GM19240 (cell line): ENCODE data around the gene OPN1MW2.
A peak's percentile ranks its signal among the peaks of the same experiment; 100 is the strongest.
"Not testable (repeated sequence)": the region's sequence is repeated elsewhere in the genome, so short reads cannot be mapped to it uniquely, and the experiment has no call there.

ENCODE experiments used
- DNase-seq: peaks from one replicate; pipeline ENCODE4 v3.0.0; 2011; ENCODE audit warnings: low spot score; ENCODE audit not compliant: insufficient read length

OPN1MW2 gene

GRCh38 chrX:154219456-154219855 is at the start of gene OPN1MW2:
Gene OPN1MW2, plus strand, starts transcription at chrX:154219756. Its CDS starts 60 bp downstream, at chrX:154219816.
- DNase-seq = not testable (repeated sequence)

- not testable (repeated sequence) for DNase-seq
These were observed 47.0 kb upstream of the OPN1MW2 start for GRCh38 chrX:154172535-154172943.

DNA sequence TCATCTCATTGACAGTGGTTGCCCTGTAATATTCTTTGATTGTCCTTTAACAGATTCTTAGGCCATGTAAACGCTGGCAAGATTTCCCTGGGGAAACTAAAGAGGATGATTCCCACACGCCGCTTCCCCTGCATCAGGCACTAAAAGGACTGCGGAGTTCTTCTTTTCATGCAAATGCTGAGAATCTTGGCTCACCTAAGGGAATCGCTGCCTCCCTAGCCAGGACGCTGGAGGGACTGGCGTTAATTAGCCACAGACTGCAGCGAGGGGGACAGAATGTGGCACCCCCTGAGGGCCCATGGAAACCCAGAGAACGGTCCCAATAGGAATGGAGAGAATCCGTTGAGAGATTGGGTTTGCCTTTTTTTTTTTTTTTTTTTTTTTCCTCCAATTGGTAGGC is 45.2 kb upstream of the OPN1MW2 start:
- DNase-seq = not testable (repeated sequence)

DNA sequence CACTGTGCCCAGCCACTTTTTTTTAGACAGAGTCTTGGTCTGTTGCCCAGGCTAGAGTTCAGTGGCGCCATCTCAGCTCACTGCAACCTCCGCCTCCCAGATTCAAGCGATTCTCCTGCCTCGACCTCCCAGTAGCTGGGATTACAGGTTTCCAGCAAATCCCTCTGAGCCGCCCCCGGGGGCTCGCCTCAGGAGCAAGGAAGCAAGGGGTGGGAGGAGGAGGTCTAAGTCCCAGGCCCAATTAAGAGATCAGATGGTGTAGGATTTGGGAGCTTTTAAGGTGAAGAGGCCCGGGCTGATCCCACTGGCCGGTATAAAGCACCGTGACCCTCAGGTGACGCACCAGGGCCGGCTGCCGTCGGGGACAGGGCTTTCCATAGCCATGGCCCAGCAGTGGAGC is 37.3 kb upstream of the OPN1MW2 start, which contains the start of gene OPN1MW:
Gene OPN1MW (plus strand): TSS at position 301 of the 400 bp plus-strand sequence. CDS start 82 bp downstream, at position 383.
- DNase-seq = not testable (repeated sequence)

DNA sequence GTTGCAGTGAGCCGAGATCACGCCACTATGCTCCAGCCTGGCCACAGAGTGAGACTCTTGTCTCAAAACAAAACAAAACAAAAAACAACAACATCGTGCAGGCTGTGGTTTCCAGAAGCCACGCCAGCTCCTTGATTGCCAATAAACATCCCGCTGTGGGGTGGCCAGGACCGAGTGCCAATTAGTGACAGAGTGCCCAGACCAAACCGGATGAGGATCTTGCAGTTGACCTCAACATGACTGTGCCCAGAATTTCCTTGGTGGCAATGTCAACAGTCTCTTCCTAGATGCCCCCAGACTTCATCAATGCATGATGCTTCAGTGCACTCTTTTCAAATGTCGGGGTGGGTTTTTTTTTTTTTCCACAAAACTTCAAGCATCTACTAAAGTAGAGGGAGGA is 35.8 kb upstream of the OPN1MW2 start:
- DNase-seq = not testable (repeated sequence)

DNA sequence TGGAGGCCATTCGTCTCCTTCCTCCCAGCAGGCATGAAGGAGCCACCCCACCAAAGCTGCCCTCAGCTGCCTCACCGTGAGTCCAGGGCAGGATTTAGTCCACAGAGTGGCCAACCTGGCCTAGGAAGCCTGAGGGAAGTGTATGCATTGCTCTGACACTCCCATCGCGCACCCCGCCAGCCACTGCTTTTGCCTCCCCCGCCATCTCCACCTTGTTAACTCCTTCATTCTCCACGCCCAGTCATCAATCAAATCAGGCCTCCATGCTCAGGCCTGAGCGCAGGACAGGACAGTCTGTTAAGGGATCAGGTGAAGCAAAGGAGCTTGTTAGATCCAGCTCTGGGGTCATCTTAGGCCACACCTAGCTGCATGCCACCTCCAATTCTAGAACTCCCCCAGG is 26.7 kb upstream of the OPN1MW2 start:
- not testable (repeated sequence) for DNase-seq

- not testable (repeated sequence) for DNase-seq
These were observed 25.2 kb upstream of the OPN1MW2 start for GRCh38 chrX:154194316-154194715.

DNA sequence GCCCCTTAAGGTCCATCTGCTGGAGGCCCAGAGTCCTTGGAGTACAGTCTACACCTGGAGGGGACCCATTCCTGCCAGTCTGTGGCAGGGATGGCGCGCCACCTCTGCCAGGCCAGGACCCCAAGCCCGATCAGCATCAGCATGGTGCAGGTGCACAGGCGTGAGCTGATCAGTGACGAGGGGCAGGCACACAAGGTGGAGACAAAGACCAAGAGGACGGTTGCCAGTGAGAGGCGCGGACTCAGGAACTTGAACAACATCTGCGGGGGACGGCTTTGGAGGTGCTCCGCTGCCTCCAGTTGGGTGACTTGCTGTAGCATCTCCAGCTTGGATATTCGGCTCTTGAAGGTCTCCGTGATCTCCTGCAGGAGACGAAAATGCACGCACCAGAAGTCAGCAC is 23.1 kb upstream of the OPN1MW2 start:
- DNase-seq = not testable (repeated sequence)

- DNase-seq = not testable (repeated sequence)
These were observed 9.7 kb upstream of the OPN1MW2 start for GRCh38 chrX:154209670-154210418.

GRCh38 chrX:154211057-154211456 is 8.5 kb upstream of the OPN1MW2 start:
- DNase-seq = not testable (repeated sequence)

DNA sequence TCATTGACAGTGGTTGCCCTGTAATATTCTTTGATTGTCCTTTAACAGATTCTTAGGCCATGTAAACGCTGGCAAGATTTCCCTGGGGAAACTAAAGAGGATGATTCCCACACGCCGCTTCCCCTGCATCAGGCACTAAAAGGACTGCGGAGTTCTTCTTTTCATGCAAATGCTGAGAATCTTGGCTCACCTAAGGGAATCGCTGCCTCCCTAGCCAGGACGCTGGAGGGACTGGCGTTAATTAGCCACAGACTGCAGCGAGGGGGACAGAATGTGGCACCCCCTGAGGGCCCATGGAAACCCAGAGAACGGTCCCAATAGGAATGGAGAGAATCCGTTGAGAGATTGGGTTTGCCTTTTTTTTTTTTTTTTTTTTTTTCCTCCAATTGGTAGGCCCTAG is 8.1 kb upstream of the OPN1MW2 start:
- not testable (repeated sequence) for DNase-seq

GRCh38 chrX:154225292-154225691 is 5.7 kb downstream of the OPN1MW2 start:
- not testable (repeated sequence) for DNase-seq

- not testable (repeated sequence) for DNase-seq
These were observed 7.2 kb downstream of the OPN1MW2 start for GRCh38 chrX:154226706-154227105.

DNA sequence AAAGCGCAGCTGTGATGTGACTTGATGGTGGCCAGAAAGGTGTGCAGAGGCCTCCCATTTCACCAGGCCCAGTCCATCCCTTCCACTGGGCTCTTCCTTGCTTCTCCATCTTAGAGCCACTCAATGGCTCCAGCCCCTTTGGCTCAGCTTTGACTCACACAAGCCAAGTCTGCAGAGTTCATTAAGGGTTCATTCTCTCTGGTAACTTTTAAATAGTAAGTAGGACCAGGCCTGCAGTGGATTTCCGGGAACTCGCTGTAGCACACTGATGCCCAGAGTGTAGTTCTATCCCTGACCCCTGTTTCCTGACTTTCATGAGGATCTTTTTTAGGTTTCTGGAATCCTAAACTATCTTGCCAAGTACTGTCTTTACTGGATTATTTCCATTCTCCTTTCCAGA is 11.9 kb downstream of the OPN1MW2 start:
- not testable (repeated sequence) for DNase-seq

DNA sequence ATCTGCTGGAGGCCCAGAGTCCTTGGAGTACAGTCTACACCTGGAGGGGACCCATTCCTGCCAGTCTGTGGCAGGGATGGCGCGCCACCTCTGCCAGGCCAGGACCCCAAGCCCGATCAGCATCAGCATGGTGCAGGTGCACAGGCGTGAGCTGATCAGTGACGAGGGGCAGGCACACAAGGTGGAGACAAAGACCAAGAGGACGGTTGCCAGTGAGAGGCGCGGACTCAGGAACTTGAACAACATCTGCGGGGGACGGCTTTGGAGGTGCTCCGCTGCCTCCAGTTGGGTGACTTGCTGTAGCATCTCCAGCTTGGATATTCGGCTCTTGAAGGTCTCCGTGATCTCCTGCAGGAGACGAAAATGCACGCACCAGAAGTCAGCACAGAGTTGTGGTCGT is 14.1 kb downstream of the OPN1MW2 start:
- not testable (repeated sequence) for DNase-seq

- not testable (repeated sequence) for DNase-seq
These were observed 19.5 kb downstream of the OPN1MW2 start for GRCh38 chrX:154238939-154239559.

DNA sequence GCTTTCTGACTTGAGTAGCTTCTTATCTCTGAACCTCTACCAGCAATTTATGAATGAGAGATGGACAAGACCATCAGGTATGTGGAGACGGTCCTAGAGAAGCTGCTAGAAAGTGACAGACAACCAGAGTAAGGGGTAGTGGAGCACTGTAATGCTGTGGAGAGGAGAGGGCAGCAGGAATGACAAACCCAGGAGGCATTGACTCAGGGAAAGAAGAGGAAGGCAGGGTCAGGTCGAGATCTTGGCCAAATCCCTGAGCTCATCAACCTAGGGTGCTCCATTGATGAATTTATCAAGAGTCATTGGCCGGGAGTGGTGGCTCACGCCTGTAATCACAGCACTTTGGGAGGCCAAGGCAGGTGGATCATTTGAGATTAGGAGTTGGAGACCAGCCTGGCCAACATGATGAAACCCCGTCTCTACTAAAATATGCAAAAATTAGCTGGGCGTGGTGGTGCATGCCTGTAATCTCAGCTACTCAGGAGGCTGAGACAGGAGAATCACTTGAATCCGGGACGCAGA is 20.5 kb downstream of the OPN1MW2 start:
- peak; percentile 14 for DNase-seq

DNA sequence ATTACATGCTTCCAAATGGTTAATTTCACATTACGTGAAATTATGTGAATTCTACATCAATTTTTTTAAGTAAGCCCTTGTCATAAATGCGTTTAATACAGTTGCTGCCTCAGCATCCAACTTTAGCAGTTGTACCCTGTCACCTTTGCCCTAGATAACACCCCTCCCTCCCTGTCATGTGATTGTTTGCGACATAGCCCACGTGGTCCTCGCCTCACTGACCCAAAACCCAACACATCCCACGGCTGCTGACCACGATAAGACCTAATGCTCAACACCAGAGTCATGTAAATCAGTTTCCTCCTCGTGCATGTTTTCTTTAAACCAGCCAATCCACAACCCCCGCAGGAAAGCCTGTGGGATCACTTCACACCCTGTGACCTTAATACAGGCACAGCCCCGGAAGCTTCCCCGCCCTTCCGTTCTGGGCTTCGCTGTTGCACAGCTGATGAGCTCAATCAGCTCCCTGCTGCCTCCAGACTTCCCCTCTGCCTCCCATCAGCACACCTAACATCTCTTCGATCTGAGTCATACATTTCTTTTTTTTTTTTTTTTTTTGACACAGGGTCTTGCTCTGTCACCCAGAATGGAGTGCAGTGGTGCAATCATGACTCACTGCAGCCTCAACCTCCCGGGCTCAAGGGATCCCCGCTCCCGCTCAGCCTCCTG is 28.0 kb downstream of the OPN1MW2 start:
- not testable (repeated sequence) for DNase-seq

DNA sequence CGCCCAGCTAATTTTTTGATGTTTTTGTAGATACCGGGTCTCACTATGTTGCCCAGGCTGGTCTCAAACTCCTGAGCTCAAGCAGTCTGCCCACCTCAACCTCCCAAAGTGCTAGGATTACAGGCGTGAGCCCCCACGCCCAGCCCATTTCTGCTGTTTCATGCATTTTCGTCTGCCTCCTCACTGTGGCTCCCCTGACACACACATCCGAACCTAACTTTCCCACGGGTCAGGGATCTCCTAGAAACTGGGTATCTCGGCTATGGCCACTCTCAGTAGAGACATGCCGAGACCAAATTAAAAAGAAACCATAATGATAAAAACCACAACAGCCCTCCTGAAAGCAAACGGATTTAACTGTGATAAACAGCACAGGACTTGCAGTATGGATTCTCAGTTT is 28.5 kb downstream of the OPN1MW2 start:
- not testable (repeated sequence) for DNase-seq

DNA sequence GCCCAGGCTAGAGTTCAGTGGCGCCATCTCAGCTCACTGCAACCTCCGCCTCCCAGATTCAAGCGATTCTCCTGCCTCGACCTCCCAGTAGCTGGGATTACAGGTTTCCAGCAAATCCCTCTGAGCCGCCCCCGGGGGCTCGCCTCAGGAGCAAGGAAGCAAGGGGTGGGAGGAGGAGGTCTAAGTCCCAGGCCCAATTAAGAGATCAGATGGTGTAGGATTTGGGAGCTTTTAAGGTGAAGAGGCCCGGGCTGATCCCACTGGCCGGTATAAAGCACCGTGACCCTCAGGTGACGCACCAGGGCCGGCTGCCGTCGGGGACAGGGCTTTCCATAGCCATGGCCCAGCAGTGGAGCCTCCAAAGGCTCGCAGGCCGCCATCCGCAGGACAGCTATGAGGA is 37.7 kb downstream of the OPN1MW2 start, which contains the start of gene OPN1MW3:
Gene OPN1MW3 (plus strand): TSS at position 301 of the 400 bp plus-strand sequence. CDS start 38 bp downstream, at position 339.
- not testable (repeated sequence) for DNase-seq

GRCh38 chrX:154258711-154259110 is 39.2 kb downstream of the OPN1MW2 start:
- DNase-seq = not testable (repeated sequence)
